ENCODE results near the gene PCGF5.
"Not testable (repeated sequence)": the region's sequence is repeated elsewhere in the genome, so short reads cannot be mapped to it uniquely, and the experiment has no call there.

Gene PCGF5

GRCh38 chr10:91208642-91209041 is 11.8 kb upstream of the PCGF5 start:
- in situ Hi-C loops (cut with HindIII; ENCODE audit: low sequenced_read_pairs), result no loop called here

- in situ Hi-C loops (cut with HindIII; ENCODE audit: low sequenced_read_pairs), result no loop called here
Measured at GRCh38 chr10:91210014-91210413, 10.4 kb upstream of the PCGF5 start.

- in situ Hi-C loops (cut with HindIII; ENCODE audit: low sequenced_read_pairs), result no loop called here
Measured at GRCh38 chr10:91210435-91210834, 10.0 kb upstream of the PCGF5 start.

GRCh38 chr10:91211675-91212074 is 8.8 kb upstream of the PCGF5 start:
- in situ Hi-C loops (cut with HindIII; ENCODE audit: low sequenced_read_pairs), result no loop called here

GRCh38 chr10:91214911-91215310 is 5.6 kb upstream of the PCGF5 start:
- in situ Hi-C loops (cut with HindIII; ENCODE audit: low sequenced_read_pairs), result no loop called here

- in situ Hi-C loops (cut with HindIII; ENCODE audit: low sequenced_read_pairs), result no loop called here
Measured at GRCh38 chr10:91215384-91215783, 5.1 kb upstream of the PCGF5 start.

GRCh38 chr10:91219371-91220193 is 881 bp upstream of the PCGF5 start:
- in situ Hi-C loops (cut with HindIII; ENCODE audit: low sequenced_read_pairs), result no loop called here

GRCh38 chr10:91220954-91221675 is 652 bp downstream of the PCGF5 start:
- in situ Hi-C loops (cut with HindIII; ENCODE audit: low sequenced_read_pairs), result no loop called here

GRCh38 chr10:91226093-91226492 is 5.6 kb downstream of the PCGF5 start:
- in situ Hi-C loops (cut with HindIII; ENCODE audit: low sequenced_read_pairs), result no loop called here

- in situ Hi-C loops (cut with HindIII; ENCODE audit: low sequenced_read_pairs), result no loop called here
Measured at GRCh38 chr10:91227576-91227975, 7.1 kb downstream of the PCGF5 start.

GRCh38 chr10:91229683-91230082 is 9.2 kb downstream of the PCGF5 start:
- in situ Hi-C loops (cut with HindIII; ENCODE audit: low sequenced_read_pairs), result no loop called here

- in situ Hi-C loops (cut with HindIII; ENCODE audit: low sequenced_read_pairs), result no loop called here
Measured at GRCh38 chr10:91238191-91238590, 17.7 kb downstream of the PCGF5 start.

GRCh38 chr10:91239789-91240188 is 19.3 kb downstream of the PCGF5 start:
- in situ Hi-C loops (cut with HindIII; ENCODE audit: low sequenced_read_pairs), result no loop called here

- in situ Hi-C loops (cut with HindIII; ENCODE audit: low sequenced_read_pairs), result no loop called here
Measured at GRCh38 chr10:91242940-91243339, 22.5 kb downstream of the PCGF5 start.

GRCh38 chr10:91247360-91248111 is 27.1 kb downstream of the PCGF5 start:
- in situ Hi-C loops (cut with HindIII; ENCODE audit: low sequenced_read_pairs), result no loop called here

GRCh38 chr10:91249700-91250099 is 29.2 kb downstream of the PCGF5 start:
- in situ Hi-C loops (cut with HindIII; ENCODE audit: low sequenced_read_pairs), result loop anchor here (5.0 kb wide), 1 partner anchor 352 kb away; no protein-coding TSS in a partner anchor

- in situ Hi-C loops (cut with HindIII; ENCODE audit: low sequenced_read_pairs), result loop anchor here (5.0 kb wide), 1 partner anchor 353 kb away; no protein-coding TSS in a partner anchor
Measured at GRCh38 chr10:91250341-91250740, 29.9 kb downstream of the PCGF5 start.

- in situ Hi-C loops (cut with HindIII; ENCODE audit: low sequenced_read_pairs), result loop anchor here (5.0 kb wide), 1 partner anchor 354 kb away; no protein-coding TSS in a partner anchor
Measured at GRCh38 chr10:91251430-91252056, 31.1 kb downstream of the PCGF5 start.

GRCh38 chr10:91253300-91253699 is 32.8 kb downstream of the PCGF5 start:
- in situ Hi-C loops (cut with HindIII; ENCODE audit: low sequenced_read_pairs), result loop anchor here (5.0 kb wide), 1 partner anchor 356 kb away; no protein-coding TSS in a partner anchor

- in situ Hi-C loops (cut with HindIII; ENCODE audit: low sequenced_read_pairs), result no loop called here
Measured at GRCh38 chr10:91257310-91257709, 36.8 kb downstream of the PCGF5 start.

GRCh38 chr10:91260417-91260816 is 40.0 kb downstream of the PCGF5 start:
- in situ Hi-C loops (cut with HindIII; ENCODE audit: low sequenced_read_pairs), result not testable (repeated sequence)

All from endothelial cell of hepatic sinusoid (primary cell).